NCI-H128 (cell line): ENCODE data around the gene MMP27.
"Not testable (repeated sequence)": the region's sequence is repeated elsewhere in the genome, so short reads cannot be mapped to it uniquely, and the experiment has no call there.

Source experiments
- DNase-seq: peaks from one replicate; lab custom pipeline; 2025; ENCODE audit not compliant: unreplicated experiment; lab: John Stamatoyannopoulos, UW

Gene MMP27

GRCh38 chr11:102705626-102706025 is at the start of gene MMP27:
TSS of gene MMP27 (minus strand) at chr11:102705769. CDS start at chr11:102705714, 55 bp downstream.
- DNase-seq = no peak

GRCh38 chr11:102753267-102753666 is 47.7 kb upstream of the MMP27 start:
- no peak for DNase-seq

- no peak for DNase-seq
These were observed 46.1 kb upstream of the MMP27 start for GRCh38 chr11:102751673-102752072.

- no peak for DNase-seq
These were observed 43.6 kb upstream of the MMP27 start for GRCh38 chr11:102749101-102749722.

GRCh38 chr11:102746746-102747578 is 41.4 kb upstream of the MMP27 start:
- DNase-seq = not testable (repeated sequence)

GRCh38 chr11:102734650-102735049 is 29.1 kb upstream of the MMP27 start:
- DNase-seq = no peak

GRCh38 chr11:102733232-102733875 is 27.8 kb upstream of the MMP27 start:
- peak; percentile 12 for DNase-seq

GRCh38 chr11:102730944-102731343 is 25.4 kb upstream of the MMP27 start:
- DNase-seq = not testable (repeated sequence)

GRCh38 chr11:102729849-102730815 is 24.6 kb upstream of the MMP27 start:
- DNase-seq = no peak

- DNase-seq = no peak
These were observed 22.3 kb upstream of the MMP27 start for GRCh38 chr11:102727890-102728289.

- DNase-seq = no peak
These were observed 19.4 kb upstream of the MMP27 start, which contains the start of gene MMP8 for GRCh38 chr11:102724904-102725500. TSS of gene MMP8 (minus strand) at chr11:102724954. CDS start at chr11:102724855, 99 bp downstream.

GRCh38 chr11:102722821-102723220 is 17.3 kb upstream of the MMP27 start:
- no peak for DNase-seq

- DNase-seq = no peak
These were observed 14.2 kb upstream of the MMP27 start for GRCh38 chr11:102719620-102720277.

- no peak for DNase-seq
These were observed 11.7 kb upstream of the MMP27 start for GRCh38 chr11:102717280-102717679.

- no peak for DNase-seq
These were observed 11.0 kb upstream of the MMP27 start for GRCh38 chr11:102716527-102716926.

GRCh38 chr11:102712137-102712536 is 6.6 kb upstream of the MMP27 start:
- no peak for DNase-seq

GRCh38 chr11:102709201-102709945 is 3.8 kb upstream of the MMP27 start:
- no peak for DNase-seq

- no peak for DNase-seq
These were observed 3.1 kb upstream of the MMP27 start for GRCh38 chr11:102708654-102709053.

GRCh38 chr11:102704841-102705240 is 728 bp downstream of the MMP27 start:
- DNase-seq = no peak
